HCT116 (cell line): ENCODE data around the gene LCOR. TPM values are rescaled to one million over a fixed set of nuclear protein-coding genes. Genes with fewer than 3 reads are reported as not detected.

Source experiments
- ATAC-seq: fragments of 200-7000 bp; cut with Tn5 transposase; 2 replicates; pipeline ENCODE4 v1.9.1; 2020; ENCODE audit warnings: mild to moderate bottlenecking, moderate library complexity
- BruUV-seq: library from RNA; stranded (reverse); fragments of 400-500 nt; replicated peaks from 2 replicates; lab custom pipeline; 2021; lab: Mats Ljungman, UMichigan
- CTCF ChIA-PET: fragments of 300-600 bp; sonication (Branson Sonifier 250); formaldehyde crosslinking; loops from one replicate; lab custom pipeline; 2021; ENCODE audit warnings: antibody characterized with exemption; lab: Charles Lee
- POLR2A ChIA-PET: fragments of 300-600, 350-600 bp; sonication (Branson Sonifier 250); formaldehyde crosslinking; loops from one replicate; lab custom pipeline; 2021; ENCODE audit warnings: antibody characterized with exemption; lab: Charles Lee
- RAD21 ChIA-PET, 2 experiments: fragments of 300-600 bp; sonication (Branson Sonifier 250); formaldehyde crosslinking; loops; one replicate each; lab custom pipeline; 2023; ENCODE audit warnings: low total read pairs in 2 of 2; ENCODE audit not compliant: uncharacterized antibody in 2 of 2, unreplicated experiment in 2 of 2, low non-redundant PET in 1 of 2; lab: Charles Lee
- DNase-seq: peaks from one replicate; pipeline ENCODE4 v3.0.0-alpha.2; 2010; ENCODE audit warnings: low read depth, low spot score
- H2AFZ ChIP-seq: fragments of 200-600 bp; shearing (Covaris generic), sonication (generic); 2 replicates; pipeline ENCODE4 v1.6.1; 2017; ENCODE audit warnings: low read depth, mixed run types, mixed read lengths, antibody characterized with exemption, low read length; ENCODE audit not compliant: poor library complexity, severe bottlenecking
- H3K27ac ChIP-seq: 2 replicates; pipeline ENCODE4 v1.5.1; 2012; ENCODE audit warnings: low read depth, low read length
- H3K27me3 ChIP-seq: fragments of 200-600 bp; sonication (generic); 2 replicates; pipeline ENCODE4 v1.6.1; 2016; ENCODE audit warnings: mixed run types, low read length, mixed read lengths; ENCODE audit not compliant: insufficient read depth
- H3K36me3 ChIP-seq, 2 experiments: fragments of 200-500 bp in 1 of 2; fragments of 200-600 bp in 1 of 2; sonication (Bioruptor generic) in 1 of 2; sonication (generic) in 1 of 2; 2 replicates each; pipeline versions ENCODE4 v1.5.1 to v1.6.1; 2014 to 2016; ENCODE audit warnings: low read length in 2 of 2, inconsistent platforms in 1 of 2, mixed read lengths in 1 of 2, mixed run types in 1 of 2; ENCODE audit not compliant: insufficient read depth in 2 of 2, control insufficient read depth in 1 of 2
- H3K4me1 ChIP-seq, 2 experiments: fragments of 200-600 bp in 1 of 2; sonication (generic) in 1 of 2; 2 replicates each; pipeline versions ENCODE4 v1.5.1 to v1.6.1; 2012 to 2017; ENCODE audit warnings: low read length in 2 of 2, inconsistent platforms in 1 of 2, mild to moderate bottlenecking in 1 of 2, mixed read lengths in 1 of 2, mixed run types in 1 of 2, moderate library complexity in 1 of 2; ENCODE audit not compliant: insufficient read depth in 2 of 2, control insufficient read depth in 1 of 2
- H3K4me2 ChIP-seq: fragments of 200-600 bp; sonication (generic); 2 replicates; pipeline ENCODE4 v1.6.1; 2017; ENCODE audit warnings: mixed run types, low read length, mixed read lengths
- H3K4me3 ChIP-seq, 2 experiments: fragments of 200-600 bp in 1 of 2; sonication (generic) in 1 of 2; replicated peaks in 1 of 2; 2 replicates each; pipeline ENCODE4 v1.5.1; 2011 to 2016; ENCODE audit warnings: low read length in 2 of 2, control low read depth in 1 of 2, low read depth in 1 of 2, mild to moderate bottlenecking in 1 of 2, mixed read lengths in 1 of 2, mixed run types in 1 of 2
- H3K79me2 ChIP-seq: fragments of 200-600 bp; sonication (generic); 2 replicates; pipeline ENCODE4 v1.6.1; 2017; ENCODE audit warnings: mild to moderate bottlenecking, mixed run types, low read length, moderate library complexity, mixed read lengths; ENCODE audit not compliant: insufficient read depth
- H3K9ac ChIP-seq: fragments of 200-600 bp; sonication (generic); 2 replicates; pipeline ENCODE4 v1.6.1; 2016; ENCODE audit warnings: low read length, mixed read lengths
- H3K9me2 ChIP-seq: fragments of 200-600 bp; sonication (generic), shearing (Covaris generic); 2 replicates; pipeline ENCODE4 v1.6.1; 2017; ENCODE audit warnings: mixed run types, mild to moderate bottlenecking, moderate library complexity; ENCODE audit not compliant: insufficient read depth
- H3K9me3 ChIP-seq, 2 experiments: fragments of 200-500 bp in 1 of 2; fragments of 200-600 bp in 1 of 2; sonication (Bioruptor generic) in 1 of 2; sonication (generic) in 1 of 2; 2 replicates each; pipeline ENCODE4 v1.6.1; 2014 to 2017; ENCODE audit warnings: low read length in 2 of 2, mixed read lengths in 2 of 2, inconsistent platforms in 1 of 2, low read depth in 1 of 2, mild to moderate bottlenecking in 1 of 2, mixed run types in 1 of 2, moderate library complexity in 1 of 2; ENCODE audit not compliant: control insufficient read depth in 1 of 2, insufficient read depth in 1 of 2
- H4K20me1 ChIP-seq: fragments of 200-600 bp; sonication (generic), shearing (Covaris generic); 2 replicates; pipeline ENCODE4 v1.6.1; 2017; ENCODE audit warnings: mixed run types, mild to moderate bottlenecking, moderate library complexity; ENCODE audit not compliant: insufficient read depth
- CBX3 ChIP-seq: IDR thresholded peaks from 2 replicates; pipeline ENCODE4 v1.6.1; 2012; ENCODE audit warnings: low read depth
- CEBPB ChIP-seq: IDR thresholded peaks from 2 replicates; pipeline ENCODE4 v1.6.1; 2012; ENCODE audit warnings: low read depth
- CTCF ChIP-seq, 3 experiments: fragments of 200-600 bp in 1 of 3; sonication (generic) in 1 of 3; IDR thresholded peaks in 2 of 3; conservative IDR thresholded peaks in 1 of 3; 2 replicates each; pipeline ENCODE4 v1.5.1; 2012 to 2017; ENCODE audit warnings: low read depth in 2 of 3, low read length in 2 of 3, antibody characterized with exemption in 1 of 3, borderline replicate concordance in 1 of 3, control low read depth in 1 of 3, mild to moderate bottlenecking in 1 of 3, mixed read lengths in 1 of 3, mixed run types in 1 of 3, moderate library complexity in 1 of 3; ENCODE audit not compliant: insufficient read depth in 1 of 3
- EZH2 ChIP-seq: fragments of 200-600 bp; sonication (generic); IDR thresholded peaks from 2 replicates; pipeline ENCODE4 v1.6.1; 2017; ENCODE audit warnings: antibody characterized with exemption, mixed run types
- JUND ChIP-seq: IDR thresholded peaks from 2 replicates; pipeline ENCODE4 v1.6.1; 2012
- MAX ChIP-seq: IDR thresholded peaks from 2 replicates; pipeline ENCODE4 v1.6.1; 2012
- POLR2A ChIP-seq: IDR thresholded peaks from 2 replicates; pipeline ENCODE4 v1.7.0; 2011; ENCODE audit warnings: borderline replicate concordance; ENCODE audit not compliant: insufficient read depth, insufficient read length; ENCODE audit errors: extremely low read depth
- POLR2AphosphoS5 ChIP-seq: IDR thresholded peaks from 2 replicates; pipeline ENCODE4 v1.6.1; 2011; ENCODE audit warnings: mild to moderate bottlenecking, low read depth, low read length, moderate library complexity
- REST ChIP-seq: IDR thresholded peaks from 2 replicates; pipeline ENCODE4 v1.6.1; 2012; ENCODE audit warnings: low read depth
- SP1 ChIP-seq: IDR thresholded peaks from 2 replicates; pipeline ENCODE4 v1.6.1; 2012; ENCODE audit warnings: low read depth
- TCF7L2 ChIP-seq: IDR thresholded peaks from 2 replicates; pipeline ENCODE4 v1.7.0; 2011; ENCODE audit warnings: borderline replicate concordance, inconsistent platforms; ENCODE audit not compliant: insufficient read depth, insufficient read length; ENCODE audit errors: extremely low read depth
- ZFX ChIP-seq: fragments of 450-650 bp; IDR thresholded peaks from 2 replicates; pipeline ENCODE4 v1.6.1; 2017
- ZNF274 ChIP-seq: fragments of 200-500 bp; sonication (Bioruptor generic); IDR thresholded peaks from 2 replicates; pipeline ENCODE4 v1.6.1; 2014; ENCODE audit warnings: mild to moderate bottlenecking, low read depth, low read length, inconsistent platforms
- intact Hi-C: fragments of 100-400 bp; cut with micrococcal nuclease; formaldehyde crosslinking; loops from 2 replicates; pipeline ENCODE4 v1.10.0; 2022
- total RNA-seq: library from RNA; stranded (reverse); gene quantifications from one replicate; pipeline ENCODE4 v1.2.1, GENCODE V29; 2021; ENCODE audit not compliant: unreplicated experiment

Gene LCOR
- total RNA-seq, 1 experiment from 2014 or later, result 59.9 TPM

GRCh38 chr10:96902731-96903358 lies 70.7 kb downstream of the LCOR start:
- no peak overlapping the region for H3K9ac ChIP-seq
- no peaks in the 10 kb centered on the region for H3K9me3 ChIP-seq
- peaks cover 95% of the 10 kb centered on the region for H3K79me2 ChIP-seq
- no peaks in the 10 kb centered on the region for H3K27me3 ChIP-seq
- no peaks in the 10 kb centered on the region for H3K9me2 ChIP-seq
- RAD21 ChIA-PET, result no interaction called here
- no peaks in the 10 kb centered on the region; a peak in 1 of 4 replicates for H3K4me1 ChIP-seq
- peaks cover 27% of the 10 kb centered on the region; the same call in 1 of the 2 replicates for H4K20me1 ChIP-seq
- H3K4me2 ChIP-seq, result no peak overlapping the region
- DNase-seq, result no peak
- no peak overlapping the region for H3K27ac ChIP-seq
- no peak for ATAC-seq
- H3K36me3 ChIP-seq, result no peaks in the 10 kb centered on the region
- no peak overlapping the region for H2AFZ ChIP-seq
- POLR2A ChIA-PET, result no interaction called here
- H3K4me3 ChIP-seq, result no peak overlapping the region
- BruUV-seq, result no TSS peak
- TF ChIP-seq ZNF274, result no peak
- TF ChIP-seq JUND, result no peak
- no peak for TF ChIP-seq POLR2AphosphoS5
- no peak for TF ChIP-seq SP1
- TF ChIP-seq ZFX, result no peak
- TF ChIP-seq EZH2, result no peak
- TF ChIP-seq CEBPB, result no peak
- TF ChIP-seq CBX3, result no peak
- intact Hi-C loops, result no loop called here
- CTCF ChIA-PET, result no interaction called here

GRCh38 chr10:96904648-96905047 lies 72.5 kb downstream of the LCOR start:
- ChIA-PET POLR2A (no interaction called here), RAD21 (no interaction called here), CTCF (no interaction called here)
- no peaks in the 10 kb centered on the region for H3K27me3 ChIP-seq
- no peaks in the 10 kb centered on the region for H3K36me3 ChIP-seq
- peaks cover 78% of the 10 kb centered on the region for H3K79me2 ChIP-seq
- no peaks in the 10 kb centered on the region for H3K9me2 ChIP-seq
- no peak overlapping the region for H3K9ac ChIP-seq
- no peak overlapping the region for H3K27ac ChIP-seq
- ATAC-seq, result no peak
- H3K4me1 ChIP-seq, result no peaks in the 10 kb centered on the region; a peak in 1 of 4 replicates
- no peak overlapping the region for H3K4me2 ChIP-seq
- no peak for DNase-seq
- no peaks in the 10 kb centered on the region for H3K9me3 ChIP-seq
- no peak overlapping the region for H3K4me3 ChIP-seq
- peaks cover 15% of the 10 kb centered on the region; the same call in 1 of the 2 replicates for H4K20me1 ChIP-seq
- H2AFZ ChIP-seq, result no peak overlapping the region
- no TSS peak for BruUV-seq
- intact Hi-C loops, result no loop called here
- TF ChIP-seq TCF7L2, result no peak
- no peak for TF ChIP-seq POLR2A
- no peak for TF ChIP-seq POLR2AphosphoS5
- TF ChIP-seq EZH2, result no peak
- no peak for TF ChIP-seq MAX
- TF ChIP-seq CTCF (IDR thresholded peaks at IDR 0.05 in 2 of 3, conservative IDR thresholded peaks at IDR 0.05 in 1 of 3; ENCODE audit: borderline replicate concordance in 1 of 3, insufficient read depth in 1 of 3, low read depth in 2 of 3, low read length in 2 of 3), result no peak
- no peak for TF ChIP-seq REST
